IPS-20b (cell line): ENCODE data around the gene MICA.
"Not testable (repeated sequence)": the region's sequence is repeated elsewhere in the genome, so short reads cannot be mapped to it uniquely, and the experiment has no call there.

Experiments used
- H3K27ac ChIP-seq: one replicate; pipeline ENCODE4 v1.5.1; 2013; ENCODE audit warnings: low read length
- H3K27me3 ChIP-seq: 2 replicates; pipeline ENCODE4 v1.6.1; 2013; ENCODE audit warnings: mild to moderate bottlenecking, low read length, inconsistent platforms; ENCODE audit not compliant: insufficient read depth
- H3K36me3 ChIP-seq: 2 replicates; pipeline ENCODE4 v1.6.1; 2013; ENCODE audit warnings: low read depth, mild to moderate bottlenecking, inconsistent platforms, low read length, moderate library complexity; ENCODE audit not compliant: insufficient read depth
- H3K4me1 ChIP-seq: 2 replicates; pipeline ENCODE4 v1.6.1; 2013; ENCODE audit warnings: mild to moderate bottlenecking, control low read depth, inconsistent platforms, low read length, moderate library complexity; ENCODE audit not compliant: insufficient read depth
- H3K4me3 ChIP-seq: 2 replicates; pipeline ENCODE4 v1.5.1; 2013; ENCODE audit warnings: mild to moderate bottlenecking, low read length, inconsistent platforms
- H3K9ac ChIP-seq: 2 replicates; pipeline ENCODE4 v1.6.1; 2013; ENCODE audit warnings: low read depth, mild to moderate bottlenecking, inconsistent platforms, low read length, moderate library complexity
- H3K9me3 ChIP-seq: 2 replicates; pipeline ENCODE4 v1.6.1; 2013; ENCODE audit warnings: mild to moderate bottlenecking, low read depth, low read length, inconsistent platforms; ENCODE audit not compliant: insufficient read depth

MICA gene

GRCh38 chr6:31365864-31366263 is 37.5 kb upstream of the MICA start:
- no peak overlapping the region for H3K27ac ChIP-seq
- peaks cover 51% of the 10 kb centered on the region for H3K27me3 ChIP-seq
- H3K9me3 ChIP-seq, result no peaks in the 10 kb centered on the region
- H3K36me3 ChIP-seq, result no peaks in the 10 kb centered on the region
- H3K9ac ChIP-seq, result no peak overlapping the region
- no peak overlapping the region for H3K4me3 ChIP-seq
- no peaks in the 10 kb centered on the region for H3K4me1 ChIP-seq

DNA sequence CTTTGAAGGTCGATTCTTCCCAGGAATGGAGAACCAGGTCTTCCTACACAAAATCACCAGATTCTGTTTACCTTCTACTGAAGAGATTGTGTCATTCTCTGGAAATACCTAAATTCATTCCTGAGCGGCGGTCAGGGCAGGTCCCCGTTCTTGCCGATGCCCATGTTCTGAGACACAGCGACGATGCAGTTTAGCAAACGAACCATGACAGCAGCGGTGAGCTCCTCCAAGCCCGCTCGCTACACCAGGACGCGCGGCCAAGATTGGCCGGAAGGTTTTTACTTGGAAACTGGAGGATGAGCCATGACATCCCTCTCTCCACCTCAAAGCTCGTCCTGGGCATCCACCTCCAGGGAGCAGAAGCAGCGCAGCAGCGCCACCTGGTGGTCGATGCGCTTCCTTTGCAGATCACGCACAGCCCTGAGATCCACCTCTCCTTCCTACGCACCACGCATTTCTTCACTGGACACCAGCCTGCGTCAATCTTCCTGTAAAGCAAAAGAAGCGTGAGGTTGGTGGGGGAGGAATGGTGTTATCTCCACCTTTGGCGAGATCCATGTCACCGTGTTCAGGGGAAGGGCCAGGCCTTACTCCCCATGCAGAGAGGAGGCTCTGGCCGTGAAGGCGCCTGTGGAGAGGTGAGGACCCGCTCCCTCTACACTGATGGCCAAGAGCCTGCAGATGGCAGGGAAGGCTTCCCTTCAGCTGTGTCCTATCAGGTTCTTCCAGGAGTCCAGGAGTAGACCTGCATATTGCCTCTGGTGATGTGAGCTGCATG is 36.5 kb upstream of the MICA start:
- H3K9me3 ChIP-seq, result no peaks in the 10 kb centered on the region
- H3K27me3 ChIP-seq, result peaks cover 51% of the 10 kb centered on the region
- H3K9ac ChIP-seq, result no peak overlapping the region
- H3K27ac ChIP-seq, result no peak overlapping the region
- no peaks in the 10 kb centered on the region for H3K4me1 ChIP-seq
- H3K4me3 ChIP-seq, result peak overlapping the region; percentile 48; the same call in 1 of the 2 replicates
- H3K36me3 ChIP-seq, result no peaks in the 10 kb centered on the region

GRCh38 chr6:31368461-31368860 is 34.9 kb upstream of the MICA start:
- H3K9ac ChIP-seq, result no peak overlapping the region
- no peaks in the 10 kb centered on the region for H3K9me3 ChIP-seq
- peaks cover 42% of the 10 kb centered on the region for H3K27me3 ChIP-seq
- no peaks in the 10 kb centered on the region for H3K36me3 ChIP-seq
- H3K27ac ChIP-seq, result no peak overlapping the region
- H3K4me3 ChIP-seq, result no peak overlapping the region
- no peaks in the 10 kb centered on the region for H3K4me1 ChIP-seq

DNA sequence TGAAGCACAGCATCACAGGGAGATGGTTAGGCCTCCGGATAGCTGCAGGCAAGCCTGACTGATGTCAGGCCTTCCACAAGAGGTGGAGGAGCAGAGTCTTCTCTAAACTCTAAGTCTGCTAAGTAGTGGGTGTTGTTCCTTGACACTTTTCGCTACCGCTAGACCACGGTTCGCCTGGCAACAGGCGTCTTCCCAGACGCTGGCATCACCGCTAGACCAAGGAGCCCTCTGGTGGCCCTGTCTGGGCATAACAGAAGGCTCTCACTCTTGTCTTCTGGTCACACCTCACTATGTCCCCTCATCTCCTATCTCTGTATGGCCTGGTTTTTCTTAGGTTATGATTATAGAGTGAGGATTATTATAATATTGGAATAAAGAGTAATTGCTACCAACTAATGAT is 29.3 kb upstream of the MICA start:
- H3K27me3 ChIP-seq, H3K4me1 ChIP-seq, H3K9me3 ChIP-seq, H3K4me3 ChIP-seq, H3K9ac ChIP-seq, H3K27ac ChIP-seq, H3K36me3 ChIP-seq: not testable (repeated sequence)

GRCh38 chr6:31375699-31376098 is 27.7 kb upstream of the MICA start:
- no peak overlapping the region for H3K27ac ChIP-seq
- H3K27me3 ChIP-seq, result no peaks in the 10 kb centered on the region; the same call in 1 of the 2 replicates
- no peaks in the 10 kb centered on the region for H3K36me3 ChIP-seq
- H3K9ac ChIP-seq, result no peak overlapping the region
- no peak overlapping the region for H3K4me3 ChIP-seq
- no peaks in the 10 kb centered on the region for H3K9me3 ChIP-seq
- H3K4me1 ChIP-seq, result no peaks in the 10 kb centered on the region

DNA sequence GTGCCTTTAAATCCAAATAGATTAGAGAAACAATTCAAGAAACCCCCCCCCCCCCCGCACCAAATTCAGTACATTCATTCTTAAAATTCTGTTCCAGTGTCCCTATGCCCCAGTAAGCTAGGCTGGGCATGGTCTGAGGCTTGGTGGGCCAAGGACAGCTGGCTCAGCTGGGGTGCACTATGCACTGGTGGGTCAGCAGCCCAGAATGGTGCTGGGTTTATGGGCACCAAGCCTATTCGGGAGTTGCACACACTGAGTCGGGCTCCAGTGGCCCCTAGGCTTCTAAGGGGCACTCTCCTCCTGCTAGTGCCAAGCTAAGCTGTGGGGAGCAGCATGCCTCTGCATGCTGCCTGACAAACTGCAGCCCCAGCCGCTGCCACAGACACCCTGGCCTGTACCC is 26.4 kb upstream of the MICA start:
- Histone ChIP-seq H3K9me3 (no peaks in the 10 kb centered on the region), H3K4me3 (no peak overlapping the region), H3K27ac (no peak overlapping the region), H3K9ac (no peak overlapping the region), H3K4me1 (no peaks in the 10 kb centered on the region), H3K36me3 (no peaks in the 10 kb centered on the region), H3K27me3 (no peaks in the 10 kb centered on the region; the same call in 1 of the 2 replicates)

DNA sequence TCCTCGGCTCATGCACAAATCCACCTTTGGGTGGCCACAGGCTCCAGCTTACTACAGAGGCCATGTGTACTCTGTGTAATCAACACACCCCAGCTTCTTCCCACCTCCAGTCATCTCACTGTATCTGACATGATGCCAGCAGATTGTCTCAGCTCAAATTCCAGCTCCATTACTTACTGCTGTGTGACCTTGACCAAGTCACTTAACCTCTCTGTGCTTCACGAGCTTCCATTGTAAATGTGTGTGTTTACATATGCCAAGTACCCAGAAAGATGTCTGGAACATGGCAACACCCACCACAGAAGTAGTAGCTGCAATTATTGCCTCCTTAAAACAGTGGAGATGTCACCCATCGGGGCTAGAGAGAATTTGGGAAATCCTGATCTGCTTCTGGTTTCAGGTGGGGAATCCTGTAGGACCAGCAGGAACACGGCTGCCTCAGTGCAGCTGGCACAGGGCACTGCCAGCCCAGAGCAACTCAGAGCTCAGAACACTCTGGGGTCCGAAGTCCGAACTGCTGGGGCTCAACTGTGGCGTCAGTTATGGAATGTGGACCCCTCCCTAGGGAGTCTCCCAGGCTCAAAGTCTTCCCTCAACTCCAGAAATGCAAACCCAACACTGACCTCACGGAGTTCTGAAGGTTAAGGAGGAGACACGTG is 25.2 kb upstream of the MICA start:
- H3K4me3 ChIP-seq, result no peak overlapping the region
- no peaks in the 10 kb centered on the region; the same call in 1 of the 2 replicates for H3K27me3 ChIP-seq
- no peak overlapping the region for H3K9ac ChIP-seq
- no peak overlapping the region for H3K27ac ChIP-seq
- no peaks in the 10 kb centered on the region for H3K36me3 ChIP-seq
- H3K4me1 ChIP-seq, result no peaks in the 10 kb centered on the region
- no peaks in the 10 kb centered on the region for H3K9me3 ChIP-seq

DNA sequence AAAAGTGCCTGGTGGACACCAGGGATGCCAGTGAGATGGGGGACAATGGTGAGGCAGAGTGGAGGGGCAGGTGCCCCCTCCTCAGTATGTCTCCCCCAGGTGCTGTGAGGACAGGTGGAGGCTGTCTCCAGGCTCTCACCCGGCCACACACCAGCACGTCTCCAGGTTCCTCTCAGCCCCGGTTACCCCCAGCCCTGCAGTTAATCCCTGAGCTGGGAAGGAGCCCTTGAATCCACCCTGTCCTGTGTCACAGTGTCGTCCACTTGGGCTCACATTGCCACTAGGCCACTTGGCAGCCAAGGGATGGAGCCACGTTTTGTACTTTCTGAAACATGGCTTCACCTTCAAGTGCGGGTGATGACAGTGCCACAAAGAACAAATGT is 24.7 kb upstream of the MICA start:
- H3K36me3 ChIP-seq, result no peaks in the 10 kb centered on the region
- H3K9ac ChIP-seq, result no peak overlapping the region

GRCh38 chr6:31379850-31380249 is 23.5 kb upstream of the MICA start:
- Histone ChIP-seq H3K36me3 (no peaks in the 10 kb centered on the region), H3K27me3 (no peaks in the 10 kb centered on the region; the same call in 1 of the 2 replicates), H3K9me3 (no peaks in the 10 kb centered on the region), H3K4me3 (no peak overlapping the region), H3K27ac (no peak overlapping the region), H3K9ac (no peak overlapping the region), H3K4me1 (no peaks in the 10 kb centered on the region)

More for the DNA sequence above, 24.7 kb upstream of the MICA start:
- H3K4me1 ChIP-seq, result no peaks in the 10 kb centered on the region
- no peak overlapping the region for H3K27ac ChIP-seq
- no peaks in the 10 kb centered on the region for H3K9me3 ChIP-seq
- H3K27me3 ChIP-seq, result no peaks in the 10 kb centered on the region; the same call in 1 of the 2 replicates
- no peak overlapping the region for H3K4me3 ChIP-seq

GRCh38 chr6:31381666-31382065 is 21.7 kb upstream of the MICA start:
- H3K27ac ChIP-seq, result no peak overlapping the region
- no peaks in the 10 kb centered on the region; the same call in 1 of the 2 replicates for H3K27me3 ChIP-seq
- no peak overlapping the region for H3K9ac ChIP-seq
- H3K4me3 ChIP-seq, result no peak overlapping the region
- H3K9me3 ChIP-seq, result no peaks in the 10 kb centered on the region
- H3K4me1 ChIP-seq, result no peaks in the 10 kb centered on the region
- no peaks in the 10 kb centered on the region for H3K36me3 ChIP-seq

- Histone ChIP-seq H3K4me3 (no peak overlapping the region), H3K27ac (no peak overlapping the region), H3K9me3 (no peaks in the 10 kb centered on the region), H3K27me3 (no peaks in the 10 kb centered on the region), H3K9ac (no peak overlapping the region), H3K36me3 (no peaks in the 10 kb centered on the region), H3K4me1 (no peaks in the 10 kb centered on the region)
Measured at GRCh38 chr6:31383149-31383548, 20.2 kb upstream of the MICA start.

DNA sequence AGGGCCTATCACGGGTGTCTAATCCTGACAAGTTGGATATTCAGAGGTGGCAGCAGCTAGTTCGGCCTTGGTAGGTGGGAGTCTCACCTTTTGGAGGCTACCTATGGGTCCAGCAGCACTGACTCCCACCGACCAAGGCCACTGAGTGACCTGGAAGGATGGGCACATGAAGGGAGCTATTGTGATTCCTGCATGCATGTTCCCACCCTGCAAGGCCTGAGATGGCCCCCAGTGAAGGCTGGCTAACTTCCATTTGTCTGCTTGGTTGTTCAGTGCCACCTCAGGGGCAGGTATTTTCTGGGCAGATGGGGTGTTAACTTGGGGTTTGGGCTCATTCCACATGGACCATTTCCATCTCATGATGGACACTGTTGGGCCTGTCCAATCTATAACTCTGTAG is 18.4 kb upstream of the MICA start:
- no peaks in the 10 kb centered on the region for H3K4me1 ChIP-seq
- no peak overlapping the region for H3K27ac ChIP-seq

More for the DNA sequence above, 18.4 kb upstream of the MICA start:
- Histone ChIP-seq H3K4me3 (no peak overlapping the region), H3K27me3 (no peaks in the 10 kb centered on the region), H3K9ac (no peak overlapping the region), H3K9me3 (no peaks in the 10 kb centered on the region), H3K36me3 (no peaks in the 10 kb centered on the region)
